ENCODE data around the gene UST. TPM values are rescaled to one million over a fixed set of nuclear protein-coding genes. Genes with fewer than 3 reads are reported as not detected.

UST gene
- total and polyA plus RNA-seq, 9 of the 15 experiments (the other 6 are each of a cell fraction or from before 2014, with no cell fraction given) = 0.04 to 0.10 TPM; not detected in 7

DNA sequence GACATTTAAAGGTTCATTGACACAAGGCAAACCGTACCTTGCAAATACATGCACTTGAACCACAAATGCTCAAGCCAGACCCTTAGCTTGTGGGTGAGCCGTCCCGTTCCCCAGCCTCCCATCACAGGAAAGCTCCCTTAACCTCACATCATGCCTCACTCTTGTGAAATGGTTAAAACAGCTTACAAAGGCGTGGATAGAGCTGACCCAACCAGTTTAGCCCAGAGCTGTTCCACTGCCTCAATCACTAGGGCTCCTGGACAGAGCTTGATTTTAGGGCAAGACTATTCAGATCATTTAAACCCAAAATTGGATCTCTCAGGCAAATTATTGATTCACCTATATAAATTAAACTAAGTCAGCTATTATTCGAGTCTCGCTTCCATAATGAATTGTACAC lies 341.1 kb downstream of the UST start:
- DNase-seq (ENCODE audit: extremely low read depth in 1 of 4, low spot score in 3 of 4) = no peak
- no peak for FAIRE-seq
- in situ Hi-C loops (cut with MboI) = no loop called here

DNA sequence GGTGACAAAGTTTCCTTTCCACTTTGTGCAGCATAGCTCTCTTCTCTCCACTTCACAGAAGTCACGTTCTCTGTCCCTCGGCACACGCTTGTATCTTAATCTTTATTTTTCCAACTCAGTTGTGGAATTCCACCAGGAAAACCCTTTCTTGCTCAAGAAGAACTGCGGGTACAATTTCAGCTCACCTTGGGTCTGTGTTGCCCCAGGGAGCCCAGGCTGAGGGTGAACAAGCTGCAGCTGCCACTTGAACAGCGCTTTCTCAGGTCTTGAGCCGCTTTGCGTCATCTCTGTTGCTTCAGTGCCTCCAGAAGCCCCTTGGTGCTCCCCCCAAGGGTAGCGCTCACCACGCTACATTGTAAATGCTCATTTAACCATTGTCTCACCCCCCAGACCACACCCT lies 341.5 kb downstream of the UST start:
- Histone ChIP-seq H3K4me3 (no peak overlapping the region), H3K9me1 (ENCODE audit: control insufficient read depth, insufficient read depth, low read length) (no peaks in the 10 kb centered on the region), H3K4me2 (ENCODE audit: insufficient read depth, low read length) (no peak overlapping the region), H2AFZ (ENCODE audit: low read depth, low read length) (no peak overlapping the region), H3K36me3 (ENCODE audit: control insufficient read depth, insufficient read depth, low read length) (no peaks in the 10 kb centered on the region), H3K9ac (ENCODE audit: insufficient read depth in 1 of 2, low read depth in 2 of 2, low read length in 2 of 2) (no peak overlapping the region), H3K27me3 (ENCODE audit: control insufficient read depth in 2 of 2, insufficient read depth in 2 of 2, low read length in 2 of 2) (peaks cover 0 to 8% of the 10 kb centered on the region in 2 experiments; a peak in 1 of 5 replicates), H3K9me3 (replicated peaks; ENCODE audit: control insufficient read depth, insufficient read depth, low read depth, low read length) (no peaks in the 10 kb centered on the region), H4K20me1 (replicated peaks; ENCODE audit: control insufficient read depth, insufficient read depth, low read length) (no peaks in the 10 kb centered on the region), H3K4me1 (replicated peaks in 1 of 2; ENCODE audit: control insufficient read depth in 2 of 2, insufficient read depth in 2 of 2, low read length in 2 of 2) (no peaks in the 10 kb centered on the region), H3K79me2 (ENCODE audit: control insufficient read depth, insufficient read depth, low read length) (no peaks in the 10 kb centered on the region), H3K27ac (ENCODE audit: extremely low read depth, low read depth, low read length) (no peak overlapping the region)
- ATAC-seq = no peak
- 39% methylated on average over 9 of the region's 9 CpGs for WGBS (ENCODE audit: insufficient coverage, low coverage, missing lambda C conversion rate)
- no peak for FAIRE-seq
- BruUV-seq (replicated peaks) = no TSS peak
- CTCF ChIA-PET (ENCODE audit: low intra/inter-chr PET ratio) = interaction anchor here (2.8 kb wide), 1 partner anchor 343 kb away, joined by 13 read pairs; no protein-coding TSS in a partner anchor
- intact Hi-C loops (cut with micrococcal nuclease) = no loop called here
- in situ Hi-C loops (cut with MboI) = no loop called here
- POLR2A ChIA-PET = interaction anchor here (0.6 kb wide), 1 partner anchor 717 kb away, joined by 3 read pairs; no protein-coding TSS in a partner anchor
- DNase-seq (ENCODE audit: extremely low read depth in 1 of 4, low spot score in 3 of 4) = no peak
- TF ChIP-seq EP300 (IDR thresholded peaks at IDR 0.05; ENCODE audit: low read length) = no peak
- no peak for TF ChIP-seq ASH1L (IDR thresholded peaks at IDR 0.05; ENCODE audit: borderline replicate concordance, low read depth, partially characterized antibody)
- TF ChIP-seq, protein P1, sequence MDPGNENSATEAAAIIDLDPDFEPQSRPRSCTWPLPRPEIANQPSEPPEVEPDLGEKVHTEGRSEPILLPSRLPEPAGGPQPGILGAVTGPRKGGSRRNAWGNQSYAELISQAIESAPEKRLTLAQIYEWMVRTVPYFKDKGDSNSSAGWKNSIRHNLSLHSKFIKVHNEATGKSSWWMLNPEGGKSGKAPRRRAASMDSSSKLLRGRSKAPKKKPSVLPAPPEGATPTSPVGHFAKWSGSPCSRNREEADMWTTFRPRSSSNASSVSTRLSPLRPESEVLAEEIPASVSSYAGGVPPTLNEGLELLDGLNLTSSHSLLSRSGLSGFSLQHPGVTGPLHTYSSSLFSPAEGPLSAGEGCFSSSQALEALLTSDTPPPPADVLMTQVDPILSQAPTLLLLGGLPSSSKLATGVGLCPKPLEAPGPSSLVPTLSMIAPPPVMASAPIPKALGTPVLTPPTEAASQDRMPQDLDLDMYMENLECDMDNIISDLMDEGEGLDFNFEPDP (CRISPR knock-in tag; IDR thresholded peaks at IDR 0.05) = no peak
- TF ChIP-seq, protein P2, sequence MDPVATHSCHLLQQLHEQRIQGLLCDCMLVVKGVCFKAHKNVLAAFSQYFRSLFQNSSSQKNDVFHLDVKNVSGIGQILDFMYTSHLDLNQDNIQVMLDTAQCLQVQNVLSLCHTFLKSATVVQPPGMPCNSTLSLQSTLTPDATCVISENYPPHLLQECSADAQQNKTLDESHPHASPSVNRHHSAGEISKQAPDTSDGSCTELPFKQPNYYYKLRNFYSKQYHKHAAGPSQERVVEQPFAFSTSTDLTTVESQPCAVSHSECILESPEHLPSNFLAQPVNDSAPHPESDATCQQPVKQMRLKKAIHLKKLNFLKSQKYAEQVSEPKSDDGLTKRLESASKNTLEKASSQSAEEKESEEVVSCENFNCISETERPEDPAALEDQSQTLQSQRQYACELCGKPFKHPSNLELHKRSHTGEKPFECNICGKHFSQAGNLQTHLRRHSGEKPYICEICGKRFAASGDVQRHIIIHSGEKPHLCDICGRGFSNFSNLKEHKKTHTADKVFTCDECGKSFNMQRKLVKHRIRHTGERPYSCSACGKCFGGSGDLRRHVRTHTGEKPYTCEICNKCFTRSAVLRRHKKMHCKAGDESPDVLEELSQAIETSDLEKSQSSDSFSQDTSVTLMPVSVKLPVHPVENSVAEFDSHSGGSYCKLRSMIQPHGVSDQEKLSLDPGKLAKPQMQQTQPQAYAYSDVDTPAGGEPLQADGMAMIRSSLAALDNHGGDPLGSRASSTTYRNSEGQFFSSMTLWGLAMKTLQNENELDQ (CRISPR knock-in tag; IDR thresholded peaks at IDR 0.05; ENCODE audit: borderline replicate concordance) = no peak
- no peak for TF ChIP-seq ZNF165 (CRISPR knock-in tag; IDR thresholded peaks at IDR 0.05; ENCODE audit: borderline replicate concordance)
- no peak for TF ChIP-seq ZNF23 (CRISPR knock-in tag; IDR thresholded peaks at IDR 0.05)
- TF ChIP-seq, protein P3, sequence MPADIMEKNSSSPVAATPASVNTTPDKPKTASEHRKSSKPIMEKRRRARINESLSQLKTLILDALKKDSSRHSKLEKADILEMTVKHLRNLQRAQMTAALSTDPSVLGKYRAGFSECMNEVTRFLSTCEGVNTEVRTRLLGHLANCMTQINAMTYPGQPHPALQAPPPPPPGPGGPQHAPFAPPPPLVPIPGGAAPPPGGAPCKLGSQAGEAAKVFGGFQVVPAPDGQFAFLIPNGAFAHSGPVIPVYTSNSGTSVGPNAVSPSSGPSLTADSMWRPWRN (IDR thresholded peaks at IDR 0.05; ENCODE audit: low read depth) = no peak

More for the DNA sequence above, 341.1 kb downstream of the UST start:
- peak; percentile 28; the same call in 1 of the 3 replicates for ATAC-seq
- Histone ChIP-seq H3K4me3 (no peak overlapping the region), H3K4me1 (replicated peaks in 1 of 2; ENCODE audit: control insufficient read depth in 2 of 2, insufficient read depth in 2 of 2, low read length in 2 of 2) (no peaks in the 10 kb centered on the region), H3K9me1 (ENCODE audit: control insufficient read depth, insufficient read depth, low read length) (no peaks in the 10 kb centered on the region), H3K9ac (ENCODE audit: insufficient read depth in 1 of 2, low read depth in 2 of 2, low read length in 2 of 2) (no peak overlapping the region), H2AFZ (ENCODE audit: low read depth, low read length) (no peak overlapping the region), H3K4me2 (ENCODE audit: insufficient read depth, low read length) (no peak overlapping the region), H3K27me3 (ENCODE audit: control insufficient read depth in 2 of 2, insufficient read depth in 2 of 2, low read length in 2 of 2) (peaks cover 0 to 8% of the 10 kb centered on the region in 2 experiments; a peak in 1 of 5 replicates), H3K79me2 (ENCODE audit: control insufficient read depth, insufficient read depth, low read length) (no peaks in the 10 kb centered on the region), H4K20me1 (replicated peaks; ENCODE audit: control insufficient read depth, insufficient read depth, low read length) (no peaks in the 10 kb centered on the region), H3K36me3 (ENCODE audit: control insufficient read depth, insufficient read depth, low read length) (no peaks in the 10 kb centered on the region), H3K9me3 (replicated peaks; ENCODE audit: control insufficient read depth, insufficient read depth, low read depth, low read length) (no peaks in the 10 kb centered on the region), H3K27ac (ENCODE audit: extremely low read depth, low read depth, low read length) (no peak overlapping the region)
- ChIA-PET CTCF (ENCODE audit: low intra/inter-chr PET ratio) (interaction anchor here (2.8 kb wide), 1 partner anchor 343 kb away, joined by 13 read pairs; no protein-coding TSS in a partner anchor), POLR2A (interaction anchor here (0.6 kb wide), 1 partner anchor 717 kb away, joined by 3 read pairs; no protein-coding TSS in a partner anchor)
- intact Hi-C loops (cut with micrococcal nuclease) = no loop called here
- BruUV-seq (replicated peaks) = no TSS peak
- peak; percentile 22; the same call in 1 of the 2 replicates for TF ChIP-seq C11orf30 (IDR thresholded peaks at IDR 0.05; ENCODE audit: low read depth)
- TF ChIP-seq ZNF316 (IDR thresholded peaks at IDR 0.05) = 0 out of 2 replicates have a peak, but pooled peaks have one; percentile 44
- TF ChIP-seq, protein P4, sequence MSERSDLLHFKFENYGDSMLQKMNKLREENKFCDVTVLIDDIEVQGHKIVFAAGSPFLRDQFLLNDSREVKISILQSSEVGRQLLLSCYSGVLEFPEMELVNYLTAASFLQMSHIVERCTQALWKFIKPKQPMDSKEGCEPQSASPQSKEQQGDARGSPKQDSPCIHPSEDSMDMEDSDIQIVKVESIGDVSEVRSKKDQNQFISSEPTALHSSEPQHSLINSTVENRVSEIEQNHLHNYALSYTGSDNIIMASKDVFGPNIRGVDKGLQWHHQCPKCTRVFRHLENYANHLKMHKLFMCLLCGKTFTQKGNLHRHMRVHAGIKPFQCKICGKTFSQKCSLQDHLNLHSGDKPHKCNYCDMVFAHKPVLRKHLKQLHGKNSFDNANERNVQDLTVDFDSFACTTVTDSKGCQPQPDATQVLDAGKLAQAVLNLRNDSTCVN (CRISPR knock-in tag; IDR thresholded peaks at IDR 0.05) = no peak
- 20% methylated on average over 6 of the region's 6 CpGs for WGBS (ENCODE audit: insufficient coverage, low coverage, missing lambda C conversion rate)
